H1 (cell line): ENCODE data around the gene RABEP1. TPM values are rescaled to one million over a fixed set of nuclear protein-coding genes. Genes with fewer than 3 reads are reported as not detected.

Experiments
- CTCF ChIA-PET: fragments of 300-600 bp; sonication (Branson Sonifier 250); formaldehyde crosslinking; loops from one replicate; lab custom pipeline; 2021; ENCODE audit not compliant: partially characterized antibody; lab: Charles Lee
- POLR2A ChIA-PET: fragments of 300-600 bp; sonication (Branson Sonifier 250); formaldehyde crosslinking; loops from one replicate; lab custom pipeline; 2021; ENCODE audit warnings: inconsistent platforms; ENCODE audit not compliant: partially characterized antibody; lab: Charles Lee
- DNase-seq, 2 experiments: peaks; one replicate each; pipeline versions ENCODE4 v3.0.0 to v3.0.0-alpha.2; 2010 to 2022; ENCODE audit warnings: low spot score in 2 of 2, low read depth in 1 of 2, mixed read lengths in 1 of 2
- FAIRE-seq: peaks from 2 replicates; lab custom pipeline; 2011; peaks lifted over from hg19 to GRCh38; lab: Jason Lieb, UNC
- H2AFZ ChIP-seq: 2 replicates; pipeline ENCODE4 v1.8.1; 2012; ENCODE audit warnings: low read length, inconsistent platforms
- H2AK5ac ChIP-seq: 2 replicates; pipeline ENCODE4 v1.6.1; 2013; ENCODE audit warnings: low read depth, low read length
- H2BK120ac ChIP-seq: replicated peaks from 2 replicates; pipeline ENCODE3; 2013; ENCODE audit warnings: low read depth, low read length, inconsistent platforms
- H2BK12ac ChIP-seq: 2 replicates; pipeline ENCODE4 v1.6.1; 2013; ENCODE audit warnings: low read depth, low read length
- H2BK15ac ChIP-seq: 2 replicates; pipeline ENCODE4 v1.6.1; 2013; ENCODE audit warnings: low read length
- H2BK20ac ChIP-seq: 2 replicates; pipeline ENCODE4 v1.6.1; 2013; ENCODE audit warnings: low read length
- H2BK5ac ChIP-seq: 2 replicates; pipeline ENCODE4 v1.6.1; 2013; ENCODE audit warnings: low read depth, low read length
- H3K14ac ChIP-seq: 2 replicates; pipeline ENCODE4 v1.6.1; 2013; ENCODE audit warnings: inconsistent platforms; ENCODE audit not compliant: insufficient read length
- H3K18ac ChIP-seq: 2 replicates; pipeline ENCODE4 v1.6.1; 2013; ENCODE audit warnings: low read length; ENCODE audit errors: extremely low read depth
- H3K23ac ChIP-seq: 2 replicates; pipeline ENCODE4 v1.6.1; 2013; ENCODE audit warnings: inconsistent platforms; ENCODE audit not compliant: insufficient read length
- H3K23me2 ChIP-seq: 2 replicates; pipeline ENCODE4 v1.6.1; 2013; ENCODE audit warnings: low read depth, low read length
- H3K27ac ChIP-seq: 2 replicates; pipeline ENCODE4 v1.6.1; 2011; ENCODE audit warnings: low read depth, low read length, inconsistent platforms
- H3K27me3 ChIP-seq, 4 experiments: replicated peaks in 1 of 4; 1 replicate in 1 of 4; 2 replicates in 3 of 4; pipeline versions ENCODE4 v1.6.1 to v1.8.1; 2011 to 2013; ENCODE audit warnings: low read length in 3 of 4, mild to moderate bottlenecking in 3 of 4, inconsistent platforms in 2 of 4, mixed read lengths in 2 of 4, moderate library complexity in 1 of 4; ENCODE audit not compliant: control insufficient read depth in 3 of 4, insufficient read depth in 3 of 4; ENCODE audit errors: extremely low read depth in 1 of 4
- H3K36me3 ChIP-seq, 4 experiments: 2 replicates each; pipeline versions ENCODE4 v1.6.1 to v1.8.1; 2011 to 2013; ENCODE audit warnings: mild to moderate bottlenecking in 4 of 4, low read length in 3 of 4, moderate library complexity in 2 of 4, control low read depth in 1 of 4, inconsistent platforms in 1 of 4; ENCODE audit not compliant: insufficient read depth in 4 of 4, control insufficient read depth in 2 of 4
- H3K4ac ChIP-seq: replicated peaks from 2 replicates; pipeline ENCODE3; 2013; ENCODE audit warnings: low read length, low read depth, mixed read lengths, inconsistent platforms; ENCODE audit not compliant: insufficient read length
- H3K4me1 ChIP-seq, 4 experiments: replicated peaks in 1 of 4; 1 replicate in 1 of 4; 2 replicates in 3 of 4; pipeline versions ENCODE4 v1.6.1 to v1.8.1; 2011 to 2013; ENCODE audit warnings: low read length in 3 of 4, inconsistent platforms in 2 of 4, mixed read lengths in 1 of 4; ENCODE audit not compliant: insufficient read depth in 4 of 4, control insufficient read depth in 3 of 4
- H3K4me2 ChIP-seq, 2 experiments: 2 replicates each; pipeline versions ENCODE4 v1.6.1 to v1.8.1; 2011 to 2013; ENCODE audit warnings: low read depth in 2 of 2, low read length in 2 of 2, control low read depth in 1 of 2, inconsistent platforms in 1 of 2, mild to moderate bottlenecking in 1 of 2; ENCODE audit not compliant: insufficient read depth in 1 of 2
- H3K4me3 ChIP-seq, 4 experiments: fragments of 200-600, 300-600 bp in 1 of 4; sonication (generic), shearing (Covaris generic), sonication (Bioruptor Twin) in 1 of 4; 2 replicates each; pipeline versions ENCODE4 v1.5.1 to v1.8.1; 2011 to 2016; ENCODE audit warnings: low read length in 4 of 4, low read depth in 3 of 4, control low read depth in 2 of 4, inconsistent platforms in 2 of 4, mild to moderate bottlenecking in 2 of 4, mixed read lengths in 1 of 4, moderate library complexity in 1 of 4; ENCODE audit not compliant: insufficient read depth in 2 of 4; ENCODE audit errors: extremely low read depth in 1 of 4
- H3K56ac ChIP-seq: replicated peaks from 2 replicates; pipeline ENCODE3; 2013; ENCODE audit warnings: low read depth, mild to moderate bottlenecking, mixed read lengths, low read length, inconsistent platforms; ENCODE audit not compliant: insufficient read length
- H3K79me1 ChIP-seq: 2 replicates; pipeline ENCODE4 v1.6.1; 2013; ENCODE audit warnings: low read depth, low read length, control low read depth
- H3K79me2 ChIP-seq, 2 experiments: 2 replicates each; pipeline versions ENCODE4 v1.6.1 to v1.8.1; 2012 to 2013; ENCODE audit warnings: low read length in 2 of 2, mild to moderate bottlenecking in 2 of 2, inconsistent platforms in 1 of 2; ENCODE audit not compliant: insufficient read depth in 2 of 2, control insufficient read depth in 1 of 2
- H3K9ac ChIP-seq, 4 experiments: replicated peaks in 1 of 4; 1 replicate in 1 of 4; 2 replicates in 3 of 4; pipeline versions ENCODE4 v1.6.1 to v1.8.1; 2011 to 2013; ENCODE audit warnings: low read depth in 3 of 4, low read length in 3 of 4, control low read depth in 2 of 4, mild to moderate bottlenecking in 2 of 4, moderate library complexity in 2 of 4, inconsistent platforms in 1 of 4; ENCODE audit errors: extremely low read depth in 1 of 4
- H3K9me3 ChIP-seq, 2 experiments: 2 replicates each; pipeline versions ENCODE4 v1.6.1 to v1.8.1; 2012 to 2013; ENCODE audit warnings: mild to moderate bottlenecking in 2 of 2, moderate library complexity in 2 of 2, control low read depth in 1 of 2, inconsistent platforms in 1 of 2, low read depth in 1 of 2, low read length in 1 of 2, mixed read lengths in 1 of 2; ENCODE audit not compliant: insufficient read depth in 2 of 2
- H4K20me1 ChIP-seq, 2 experiments: replicated peaks in 1 of 2; 2 replicates each; pipeline versions ENCODE3 to v1.8.1; 2011 to 2013; ENCODE audit warnings: inconsistent platforms in 2 of 2, low read length in 2 of 2, mild to moderate bottlenecking in 1 of 2; ENCODE audit not compliant: insufficient read depth in 2 of 2, control insufficient read depth in 1 of 2
- H4K5ac ChIP-seq: 2 replicates; pipeline ENCODE4 v1.6.1; 2013; ENCODE audit warnings: low read length, low read depth, mixed read lengths, inconsistent platforms; ENCODE audit not compliant: insufficient read length
- H4K8ac ChIP-seq: 2 replicates; pipeline ENCODE4 v1.8.0; 2013; ENCODE audit warnings: mild to moderate bottlenecking, moderate library complexity, low read length, inconsistent platforms; ENCODE audit not compliant: insufficient read depth; ENCODE audit errors: extremely low read depth
- H4K91ac ChIP-seq: replicated peaks from 2 replicates; pipeline ENCODE3; 2013; ENCODE audit warnings: low read length, mixed read lengths, inconsistent platforms; ENCODE audit not compliant: insufficient read length
- CBX8 ChIP-seq: fragments of 300-800, 300-1000 bp; sonication (generic); IDR thresholded peaks from 2 replicates; pipeline ENCODE4 v1.7.1; 2016; ENCODE audit warnings: low read depth, low read length, borderline replicate concordance
- POLR2A ChIP-seq, 2 experiments: IDR thresholded peaks; 1 replicate in 1 of 2; 2 replicates in 1 of 2; pipeline ENCODE4 v1.6.1; 2011; ENCODE audit warnings: low read depth in 2 of 2, low read length in 2 of 2, mild to moderate bottlenecking in 2 of 2; ENCODE audit errors: control extremely low read depth in 1 of 2
- RFX5 ChIP-seq: IDR thresholded peaks from 2 replicates; pipeline ENCODE4 v1.6.1; 2011; ENCODE audit warnings: low read depth, low read length, improper control_type of control experiment, borderline replicate concordance
- SAP30 ChIP-seq: fragments of 300-600 bp; sonication (generic); IDR thresholded peaks from 2 replicates; pipeline ENCODE4 v1.7.1; 2012; ENCODE audit warnings: low read length, moderate library complexity, mild to moderate bottlenecking, inconsistent platforms; ENCODE audit not compliant: insufficient read depth, insufficient replicate concordance
- WGBS, 2 experiments: shearing (Covaris generic) in 1 of 2; methylation state at CpG; one replicate each; pipeline versions ENCODE4 v1.1.6 to v1.1.7; 2013 to 2015; ENCODE audit warnings: low lambda C conversion rate in 2 of 2, mixed read lengths in 2 of 2, inconsistent platforms in 1 of 2, low coverage in 1 of 2, missing lambda C conversion rate in 1 of 2; ENCODE audit not compliant: insufficient replicate concordance in 2 of 2, insufficient coverage in 1 of 2, insufficient read length in 1 of 2; ENCODE audit errors: extremely low coverage in 1 of 2, missing lambda C conversion rate in 1 of 2; 5-methylcytosine and 5-hydroxymethylcytosine counted together
- polyA plus RNA-seq, 7 experiments: library from polyadenylated mRNA; depleted of rRNA in 3 of 7; stranded (reverse) in 5 of 7; unstranded in 2 of 7; fragments of >200 nt in 5 of 7; fragments of 200-250 nt in 2 of 7; gene quantifications; 1 replicate in 5 of 7; 2 replicates in 1 of 7; 4 replicates in 1 of 7; pipeline versions ENCODE4 v1.2.1 to v1.2.3, GENCODE V29; 2011 to 2013; ENCODE audit warnings: missing spikeins in 2 of 7, mixed read lengths in 2 of 7
- total RNA-seq: library from RNA; stranded (reverse); fragmentation: NEBNext Ultra II Directional; extraction: Animal tissue kit (Norgen Biotek cat#: 25700); gene quantifications from 2 replicates; pipeline ENCODE4 v1.2.1, GENCODE V29; 2021

Gene RABEP1
- total and polyA plus RNA-seq, 2 of the 8 experiments (the other 6 are each of a cell fraction or from before 2014, with no cell fraction given), result 8.5 to 52.3 TPM

- no peak overlapping the region for H3K4me3 ChIP-seq
- no peaks in the 10 kb centered on the region for H3K27me3 ChIP-seq
- no peak overlapping the region for H3K23ac ChIP-seq
- H2BK120ac ChIP-seq, result no peak overlapping the region
- H3K9me3 ChIP-seq, result no peaks in the 10 kb centered on the region
- no peak overlapping the region for H2BK15ac ChIP-seq
- H3K79me1 ChIP-seq, result no peaks in the 10 kb centered on the region
- 90% methylated on average over 11 of the region's 11 CpGs; no CpG with 5 or more reads in 1 of the 2 experiments for WGBS, 2 experiments
- POLR2A ChIA-PET, result interaction anchor here (0.6 to 3.5 kb wide), 9 partner anchors 8 to 113 kb away, joined by 3 to 18 read pairs (median 4); no protein-coding TSS in a partner anchor
- no peak overlapping the region; the same call in 1 of the 2 replicates for H3K27ac ChIP-seq
- no peak overlapping the region for H2AK5ac ChIP-seq
- H3K36me3 ChIP-seq, result peaks cover 36 to 77% (median 52%) of the 10 kb centered on the region in 4 experiments
- H3K4me2 ChIP-seq, result no peak overlapping the region
- no peak overlapping the region for H3K56ac ChIP-seq
- no peak overlapping the region for H4K8ac ChIP-seq
- H4K5ac ChIP-seq, result no peak overlapping the region
- TF ChIP-seq SAP30, result no peak
- no peak for TF ChIP-seq POLR2A (IDR thresholded peaks at IDR 0.05; ENCODE audit: control extremely low read depth in 1 of 2, low read depth in 2 of 2, low read length in 2 of 2)
- TF ChIP-seq CBX8, result no peak
- no peak for TF ChIP-seq RFX5
- H3K14ac ChIP-seq, result no peak overlapping the region
- CTCF ChIA-PET, result no interaction called here
- H3K18ac ChIP-seq, result no peak overlapping the region
- no peak overlapping the region for H2AFZ ChIP-seq
- H2BK20ac ChIP-seq, result no peak overlapping the region
- no peaks in the 10 kb centered on the region for H3K4me1 ChIP-seq
- no peaks in the 10 kb centered on the region for H3K23me2 ChIP-seq
- H4K20me1 ChIP-seq, result peaks cover 0 to 3% of the 10 kb centered on the region in 2 experiments
- DNase-seq (no peak), FAIRE-seq (no peak)
- H2BK5ac ChIP-seq, result no peak overlapping the region
- no peak overlapping the region for H2BK12ac ChIP-seq
- H3K79me2 ChIP-seq, result no peaks in the 10 kb centered on the region
- no peak overlapping the region for H3K9ac ChIP-seq
- H3K4ac ChIP-seq, result no peak overlapping the region
- no peak overlapping the region for H4K91ac ChIP-seq
Measured at GRCh38 chr17:5379351-5380107, 97.4 kb downstream of the RABEP1 start.
